GM10266 (cell line): ENCODE results near the gene ATP13A3.

ENCODE experiments used
- DNase-seq: peaks from one replicate; pipeline ENCODE4 v3.0.0; 2012; ENCODE audit errors: extremely low spot score
- TF ChIP-seq, protein P1 (sequence below): IDR thresholded peaks from 2 replicates; pipeline ENCODE4 v1.5.1; 2012; ENCODE audit warnings: mild to moderate bottlenecking, low read depth; ENCODE audit not compliant: control insufficient read depth, insufficient read depth; ENCODE audit errors: missing control alignments

ATP13A3 gene

DNA sequence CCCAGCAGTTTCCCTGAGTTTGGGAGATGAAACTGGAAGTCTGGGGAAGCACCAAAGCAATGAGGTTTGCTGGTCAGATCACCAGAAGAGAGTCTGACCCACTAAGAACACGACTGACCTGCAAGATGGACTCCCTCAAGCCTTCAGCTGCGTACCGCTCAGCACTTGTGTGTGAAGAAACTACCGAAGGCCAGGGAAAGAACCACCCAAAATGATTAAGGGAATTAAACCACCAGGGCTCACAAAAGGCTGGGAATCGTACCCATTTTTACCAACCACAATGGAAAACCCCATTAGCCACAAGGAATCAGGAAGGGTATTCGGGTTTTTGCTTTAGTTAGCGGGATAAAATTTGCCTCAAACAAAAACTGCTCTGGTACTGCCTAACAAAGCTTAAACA lies 21.6 kb downstream of the ATP13A3 start:
- TF ChIP-seq, protein P1, sequence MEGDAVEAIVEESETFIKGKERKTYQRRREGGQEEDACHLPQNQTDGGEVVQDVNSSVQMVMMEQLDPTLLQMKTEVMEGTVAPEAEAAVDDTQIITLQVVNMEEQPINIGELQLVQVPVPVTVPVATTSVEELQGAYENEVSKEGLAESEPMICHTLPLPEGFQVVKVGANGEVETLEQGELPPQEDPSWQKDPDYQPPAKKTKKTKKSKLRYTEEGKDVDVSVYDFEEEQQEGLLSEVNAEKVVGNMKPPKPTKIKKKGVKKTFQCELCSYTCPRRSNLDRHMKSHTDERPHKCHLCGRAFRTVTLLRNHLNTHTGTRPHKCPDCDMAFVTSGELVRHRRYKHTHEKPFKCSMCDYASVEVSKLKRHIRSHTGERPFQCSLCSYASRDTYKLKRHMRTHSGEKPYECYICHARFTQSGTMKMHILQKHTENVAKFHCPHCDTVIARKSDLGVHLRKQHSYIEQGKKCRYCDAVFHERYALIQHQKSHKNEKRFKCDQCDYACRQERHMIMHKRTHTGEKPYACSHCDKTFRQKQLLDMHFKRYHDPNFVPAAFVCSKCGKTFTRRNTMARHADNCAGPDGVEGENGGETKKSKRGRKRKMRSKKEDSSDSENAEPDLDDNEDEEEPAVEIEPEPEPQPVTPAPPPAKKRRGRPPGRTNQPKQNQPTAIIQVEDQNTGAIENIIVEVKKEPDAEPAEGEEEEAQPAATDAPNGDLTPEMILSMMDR, result no peak
- no peak for DNase-seq

DNA sequence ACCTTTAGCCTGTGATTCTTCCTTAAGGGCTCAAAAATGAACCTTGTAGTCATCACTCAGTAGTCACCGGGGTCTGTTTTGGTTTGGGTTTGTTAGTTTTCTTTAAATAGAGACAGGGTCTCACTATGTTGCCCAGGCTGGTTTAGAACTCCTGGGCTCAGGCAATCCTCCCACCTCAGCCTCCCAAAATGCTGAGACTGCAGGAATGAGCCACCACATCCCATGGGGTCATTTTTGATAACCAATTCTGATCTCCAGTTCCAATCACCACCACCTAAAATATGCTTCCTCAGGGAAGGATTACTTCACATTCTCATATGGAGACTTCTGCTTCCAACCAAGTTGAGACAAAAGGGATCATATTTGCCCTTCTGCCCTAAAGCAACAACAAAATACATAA lies 22.1 kb downstream of the ATP13A3 start:
- TF ChIP-seq, protein P1, result no peak
- DNase-seq, result no peak

DNA sequence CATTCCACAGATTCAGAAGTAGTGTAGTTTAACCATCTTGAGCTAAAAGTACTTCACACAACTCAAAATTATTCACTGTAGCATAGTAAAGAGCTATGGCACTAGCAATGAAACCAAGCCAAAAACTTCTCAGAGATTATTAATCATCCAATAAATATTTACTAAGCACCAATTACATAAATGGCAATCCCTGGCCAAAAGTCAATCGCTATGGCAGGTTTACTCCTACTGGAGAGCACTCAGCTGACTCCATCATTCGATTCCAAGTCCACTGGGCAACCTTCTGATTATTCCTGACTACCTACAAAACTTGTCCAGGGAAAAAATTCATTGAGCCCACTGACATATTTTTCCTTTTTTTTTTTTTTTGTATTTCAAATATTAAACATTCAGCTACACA lies 23.9 kb downstream of the ATP13A3 start:
- DNase-seq, result no peak
- TF ChIP-seq, protein P1, result no peak

DNA sequence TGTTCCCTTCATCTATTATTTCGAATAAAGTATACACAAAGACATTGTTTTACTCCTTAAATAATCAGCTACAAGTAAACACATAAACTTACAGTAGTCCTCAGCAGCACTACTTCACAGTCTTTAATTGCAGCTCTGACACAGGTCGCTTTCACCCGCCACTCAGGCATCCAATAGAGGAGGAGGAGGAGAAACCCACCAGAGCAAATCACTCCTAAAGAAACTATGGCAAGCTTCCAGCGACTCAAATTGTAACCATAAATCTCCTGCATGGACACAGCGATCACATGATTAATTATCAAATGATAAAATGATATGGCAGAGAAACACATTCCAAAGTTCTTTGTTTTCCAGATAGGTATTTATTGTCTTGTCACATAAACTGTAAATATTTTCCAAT lies 26.2 kb downstream of the ATP13A3 start:
- DNase-seq, result no peak

DNA sequence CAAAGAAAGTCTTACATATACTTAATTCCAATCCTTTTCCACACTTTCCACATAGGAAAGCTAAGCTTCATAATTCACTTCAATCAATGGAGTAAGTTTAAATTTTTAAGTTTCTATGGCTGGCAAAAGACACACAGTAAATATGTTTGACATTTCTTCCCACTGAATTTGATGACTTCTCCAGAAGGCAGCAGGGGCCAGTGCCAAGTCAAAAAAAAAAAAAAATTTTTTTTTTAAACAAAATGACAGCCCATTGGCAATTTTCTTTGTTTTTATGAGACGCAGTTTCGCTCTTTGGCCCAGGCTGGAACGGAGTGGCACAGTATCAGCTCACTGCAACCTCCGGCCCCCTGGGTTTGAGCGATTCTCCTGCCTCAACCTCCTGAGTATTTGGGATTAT lies 28.7 kb downstream of the ATP13A3 start:
- TF ChIP-seq, protein P1, result no peak
- DNase-seq, result no peak

More for the DNA sequence above, 26.2 kb downstream of the ATP13A3 start:
- TF ChIP-seq, protein P1, result no peak

DNA sequence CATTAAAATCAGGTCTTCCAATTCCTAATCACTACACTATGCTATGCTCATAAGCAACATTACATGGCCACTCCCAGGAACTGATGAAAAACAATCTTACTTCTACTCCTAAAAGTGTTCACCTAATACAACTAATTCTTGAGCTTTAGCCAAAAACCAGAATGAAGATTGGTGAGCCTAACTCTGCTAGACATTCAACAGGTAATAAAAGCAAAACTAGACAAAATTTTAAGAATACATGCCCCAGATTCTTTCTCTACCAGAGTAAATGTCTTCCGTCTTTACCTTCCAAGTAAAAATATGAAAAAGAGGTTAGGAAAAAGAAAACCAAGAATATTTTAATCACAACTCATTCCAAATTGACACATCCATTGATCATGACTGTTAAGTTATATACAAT lies 31.3 kb downstream of the ATP13A3 start:
- TF ChIP-seq, protein P1, result no peak
- no peak for DNase-seq

DNA sequence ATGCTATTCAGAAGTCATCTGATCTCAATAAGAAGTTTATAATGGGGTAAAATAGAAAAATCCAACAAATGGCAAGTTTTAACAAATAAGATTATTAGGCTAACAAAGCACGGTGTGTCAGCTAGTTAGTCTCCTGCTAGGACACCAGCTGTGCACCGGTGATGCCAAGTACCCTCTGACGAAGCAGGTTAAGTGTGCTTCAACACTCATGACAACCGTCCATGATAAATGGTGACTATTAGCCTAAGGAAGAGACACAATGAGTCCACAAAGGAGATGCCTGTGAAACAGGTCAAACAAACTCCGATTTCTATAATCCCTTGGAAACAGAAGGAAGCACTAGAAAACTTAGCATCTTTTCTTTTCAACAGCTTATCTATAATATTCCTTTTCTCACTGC lies 36.5 kb downstream of the ATP13A3 start:
- TF ChIP-seq, protein P1, result no peak
- no peak for DNase-seq
